Measurements from ENCODE around the gene PTRH1.

DNA sequence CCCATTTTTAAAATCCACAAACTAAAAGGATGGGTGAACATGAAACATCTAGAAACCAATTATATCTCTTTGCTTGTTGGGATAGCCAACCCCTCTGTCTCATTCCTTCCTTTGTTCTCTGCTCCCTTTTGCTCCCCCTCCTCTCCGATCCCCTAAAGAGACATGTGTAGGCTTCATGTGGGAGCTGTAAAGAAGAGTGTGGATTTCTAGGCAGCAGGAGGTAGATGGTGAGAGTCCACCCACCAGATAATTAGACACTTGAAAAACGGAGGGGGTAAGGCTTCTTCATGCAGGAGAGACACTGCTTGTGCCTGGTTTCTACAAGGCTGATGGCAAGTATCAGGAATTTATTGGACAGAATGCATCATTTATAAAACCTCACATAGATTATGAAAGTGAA is 36.0 kb downstream of the PTRH1 start:
- TF ChIP-seq, protein P1, sequence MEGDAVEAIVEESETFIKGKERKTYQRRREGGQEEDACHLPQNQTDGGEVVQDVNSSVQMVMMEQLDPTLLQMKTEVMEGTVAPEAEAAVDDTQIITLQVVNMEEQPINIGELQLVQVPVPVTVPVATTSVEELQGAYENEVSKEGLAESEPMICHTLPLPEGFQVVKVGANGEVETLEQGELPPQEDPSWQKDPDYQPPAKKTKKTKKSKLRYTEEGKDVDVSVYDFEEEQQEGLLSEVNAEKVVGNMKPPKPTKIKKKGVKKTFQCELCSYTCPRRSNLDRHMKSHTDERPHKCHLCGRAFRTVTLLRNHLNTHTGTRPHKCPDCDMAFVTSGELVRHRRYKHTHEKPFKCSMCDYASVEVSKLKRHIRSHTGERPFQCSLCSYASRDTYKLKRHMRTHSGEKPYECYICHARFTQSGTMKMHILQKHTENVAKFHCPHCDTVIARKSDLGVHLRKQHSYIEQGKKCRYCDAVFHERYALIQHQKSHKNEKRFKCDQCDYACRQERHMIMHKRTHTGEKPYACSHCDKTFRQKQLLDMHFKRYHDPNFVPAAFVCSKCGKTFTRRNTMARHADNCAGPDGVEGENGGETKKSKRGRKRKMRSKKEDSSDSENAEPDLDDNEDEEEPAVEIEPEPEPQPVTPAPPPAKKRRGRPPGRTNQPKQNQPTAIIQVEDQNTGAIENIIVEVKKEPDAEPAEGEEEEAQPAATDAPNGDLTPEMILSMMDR (conservative IDR thresholded peaks at IDR 0.05; ENCODE audit: low read depth, low read length), result no peak
- no peak for TF ChIP-seq RAD21 (IDR thresholded peaks at IDR 0.05; ENCODE audit: low read length)
- no peak for TF ChIP-seq CEBPB (IDR thresholded peaks at IDR 0.05; ENCODE audit: low read depth, low read length)
- TF ChIP-seq MAFK (IDR thresholded peaks at IDR 0.05; ENCODE audit: low read depth, low read length), result no peak
- no peak for TF ChIP-seq MXI1 (IDR thresholded peaks at IDR 0.05; ENCODE audit: borderline replicate concordance, low read depth, low read length)
- TF ChIP-seq RFX5 (IDR thresholded peaks at IDR 0.05; ENCODE audit: low read depth, low read length), result no peak
- no peak for TF ChIP-seq SMC3 (IDR thresholded peaks at IDR 0.05; ENCODE audit: low read depth, low read length)
- no peak for TF ChIP-seq MAZ (IDR thresholded peaks at IDR 0.05; ENCODE audit: borderline replicate concordance, low read depth, low read length)
- TF ChIP-seq, protein P2, sequence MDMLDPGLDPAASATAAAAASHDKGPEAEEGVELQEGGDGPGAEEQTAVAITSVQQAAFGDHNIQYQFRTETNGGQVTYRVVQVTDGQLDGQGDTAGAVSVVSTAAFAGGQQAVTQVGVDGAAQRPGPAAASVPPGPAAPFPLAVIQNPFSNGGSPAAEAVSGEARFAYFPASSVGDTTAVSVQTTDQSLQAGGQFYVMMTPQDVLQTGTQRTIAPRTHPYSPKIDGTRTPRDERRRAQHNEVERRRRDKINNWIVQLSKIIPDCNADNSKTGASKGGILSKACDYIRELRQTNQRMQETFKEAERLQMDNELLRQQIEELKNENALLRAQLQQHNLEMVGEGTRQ (IDR thresholded peaks at IDR 0.05; ENCODE audit: low read depth, low read length), result no peak
- no peak for TF ChIP-seq POLR2A (IDR thresholded peaks at IDR 0.05; ENCODE audit: low read depth, low read length)
- TF ChIP-seq, protein P3, sequence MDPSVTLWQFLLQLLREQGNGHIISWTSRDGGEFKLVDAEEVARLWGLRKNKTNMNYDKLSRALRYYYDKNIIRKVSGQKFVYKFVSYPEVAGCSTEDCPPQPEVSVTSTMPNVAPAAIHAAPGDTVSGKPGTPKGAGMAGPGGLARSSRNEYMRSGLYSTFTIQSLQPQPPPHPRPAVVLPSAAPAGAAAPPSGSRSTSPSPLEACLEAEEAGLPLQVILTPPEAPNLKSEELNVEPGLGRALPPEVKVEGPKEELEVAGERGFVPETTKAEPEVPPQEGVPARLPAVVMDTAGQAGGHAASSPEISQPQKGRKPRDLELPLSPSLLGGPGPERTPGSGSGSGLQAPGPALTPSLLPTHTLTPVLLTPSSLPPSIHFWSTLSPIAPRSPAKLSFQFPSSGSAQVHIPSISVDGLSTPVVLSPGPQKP (IDR thresholded peaks at IDR 0.05; ENCODE audit: borderline replicate concordance, low read depth, low read length), result no peak
- TF ChIP-seq CHD1 (IDR thresholded peaks at IDR 0.05; ENCODE audit: low read depth, low read length), result no peak

Measured in IMR-90 (cell line).